Astrocyte (in vitro differentiated cells and primary cell): ENCODE results near the gene PCBP3. TPM values are rescaled to one million over a fixed set of nuclear protein-coding genes. Genes with fewer than 3 reads are reported as not detected.

Experiments used
- DNase-seq: peaks from one replicate; pipeline ENCODE4 v3.0.0-alpha.2; 2010; ENCODE audit warnings: low read depth
- FAIRE-seq: peaks from 2 replicates; lab custom pipeline; 2011; peaks lifted over from hg19 to GRCh38; lab: Jason Lieb, UNC
- H2AFZ ChIP-seq: 2 replicates; pipeline ENCODE4 v1.6.0; 2012; ENCODE audit warnings: low read depth, low read length, inconsistent platforms
- H3K27ac ChIP-seq: 2 replicates; pipeline ENCODE4 v1.5.1; 2011; ENCODE audit warnings: low read depth, low read length, inconsistent platforms
- H3K27me3 ChIP-seq: 2 replicates; pipeline ENCODE4 v1.6.0; 2011; ENCODE audit warnings: low read length, inconsistent platforms; ENCODE audit not compliant: insufficient read depth
- H3K36me3 ChIP-seq: 2 replicates; pipeline ENCODE4 v1.5.1; 2011; ENCODE audit warnings: low read length, inconsistent platforms; ENCODE audit not compliant: insufficient read depth
- H3K4me1 ChIP-seq: 2 replicates; pipeline ENCODE4 v1.5.1; 2011; ENCODE audit warnings: low read length, inconsistent platforms; ENCODE audit not compliant: insufficient read depth
- H3K4me2 ChIP-seq: 2 replicates; pipeline ENCODE4 v1.6.0; 2012; ENCODE audit warnings: low read length, inconsistent platforms
- H3K4me3 ChIP-seq: 2 replicates; pipeline ENCODE4 v1.5.1; 2011; ENCODE audit warnings: low read depth, mild to moderate bottlenecking, low read length, inconsistent platforms; ENCODE audit not compliant: insufficient read depth
- H3K79me2 ChIP-seq: 2 replicates; pipeline ENCODE4 v1.6.0; 2012; ENCODE audit warnings: mild to moderate bottlenecking, low read length, inconsistent platforms; ENCODE audit not compliant: insufficient read depth
- H3K9ac ChIP-seq: 2 replicates; pipeline ENCODE4 v1.6.0; 2012; ENCODE audit warnings: mild to moderate bottlenecking, low read length, inconsistent platforms
- H3K9me3 ChIP-seq: 2 replicates; pipeline ENCODE4 v1.5.1; 2012; ENCODE audit warnings: low read depth, mild to moderate bottlenecking, low read length, inconsistent platforms; ENCODE audit not compliant: insufficient read depth
- H4K20me1 ChIP-seq: 2 replicates; pipeline ENCODE4 v1.6.0; 2012; ENCODE audit warnings: low read length, inconsistent platforms; ENCODE audit not compliant: insufficient read depth
- H3K27ac Mint-ChIP-seq: one replicate; pipeline ENCODE4 v1.8.0; 2021; ENCODE audit warnings: mild to moderate bottlenecking, mixed read lengths; ENCODE audit not compliant: unreplicated experiment
- H3K27me3 Mint-ChIP-seq: one replicate; pipeline ENCODE4 v1.8.0; 2021; ENCODE audit warnings: low read depth, mixed read lengths; ENCODE audit not compliant: unreplicated experiment
- H3K36me3 Mint-ChIP-seq: one replicate; pipeline ENCODE4 v1.8.0; 2021; ENCODE audit warnings: low read depth, mixed read lengths; ENCODE audit not compliant: unreplicated experiment
- H3K4me1 Mint-ChIP-seq: one replicate; pipeline ENCODE4 v1.8.0; 2021; ENCODE audit warnings: low read depth, mixed read lengths; ENCODE audit not compliant: unreplicated experiment
- H3K4me3 Mint-ChIP-seq: one replicate; pipeline ENCODE4 v1.8.0; 2021; ENCODE audit warnings: mild to moderate bottlenecking, moderate library complexity, mixed read lengths; ENCODE audit not compliant: unreplicated experiment
- H3K9me3 Mint-ChIP-seq: one replicate; pipeline ENCODE4 v1.8.0; 2021; ENCODE audit warnings: mild to moderate bottlenecking, mixed read lengths; ENCODE audit not compliant: unreplicated experiment
- CTCF ChIP-seq: IDR thresholded peaks from 2 replicates; pipeline ENCODE4 v1.5.1; 2011; ENCODE audit warnings: low read depth, mild to moderate bottlenecking, inconsistent platforms, low read length, moderate library complexity; ENCODE audit not compliant: insufficient read depth
- EZH2 ChIP-seq: IDR thresholded peaks from 2 replicates; pipeline ENCODE4 v1.6.1; 2012; ENCODE audit warnings: mild to moderate bottlenecking, low read length, inconsistent platforms; ENCODE audit not compliant: insufficient read depth
- total RNA-seq: library from RNA; stranded (reverse); gene quantifications from 2 replicates; pipeline ENCODE4 v1.2.1, GENCODE V29; 2021

The PCBP3 gene
- total RNA-seq, 1 donor from 2014 or later, result 1.8 TPM

GRCh38 chr21:45780647-45781046, 137.1 kb downstream of the PCBP3 start:
- H3K36me3 Mint-ChIP-seq, result no peaks in the 10 kb centered on the region
- no peaks in the 10 kb centered on the region for H3K4me1 Mint-ChIP-seq
- Histone ChIP-seq H2AFZ (no peak overlapping the region), H3K4me2 (no peak overlapping the region), H3K9ac (no peak overlapping the region), H3K79me2 (no peaks in the 10 kb centered on the region), H4K20me1 (no peaks in the 10 kb centered on the region), H3K9me3 (no peaks in the 10 kb centered on the region), H3K4me3 (no peak overlapping the region), H3K4me1 (no peaks in the 10 kb centered on the region), H3K36me3 (no peaks in the 10 kb centered on the region), H3K27me3 (no peaks in the 10 kb centered on the region), H3K27ac (no peak overlapping the region)
- DNase-seq, result no peak
- peaks cover 8% of the 10 kb centered on the region for H3K27me3 Mint-ChIP-seq
- H3K9me3 Mint-ChIP-seq, result peaks cover 18% of the 10 kb centered on the region
- TF ChIP-seq EZH2, result no peak
- TF ChIP-seq CTCF, result no peak
- no peak for FAIRE-seq
- no peak overlapping the region for H3K4me3 Mint-ChIP-seq
- H3K27ac Mint-ChIP-seq, result no peak overlapping the region

- no peaks in the 10 kb centered on the region for H3K4me1 ChIP-seq
- peaks cover 17% of the 10 kb centered on the region for H3K9me3 Mint-ChIP-seq
- no peak overlapping the region for H2AFZ ChIP-seq
- H4K20me1 ChIP-seq, result no peaks in the 10 kb centered on the region
- H3K36me3 Mint-ChIP-seq, result no peaks in the 10 kb centered on the region
- no peaks in the 10 kb centered on the region for H3K36me3 ChIP-seq
- no peaks in the 10 kb centered on the region for H3K4me1 Mint-ChIP-seq
- no peak overlapping the region for H3K27ac Mint-ChIP-seq
- H3K4me3 ChIP-seq, result no peak overlapping the region
- no peak overlapping the region for H3K4me2 ChIP-seq
- no peak for DNase-seq
- H3K9me3 ChIP-seq, result no peaks in the 10 kb centered on the region
- H3K9ac ChIP-seq, result no peak overlapping the region
- TF ChIP-seq CTCF, result no peak
- no peak for TF ChIP-seq EZH2
- H3K27me3 Mint-ChIP-seq, result peaks cover 5% of the 10 kb centered on the region
- H3K27me3 ChIP-seq, result no peaks in the 10 kb centered on the region
- FAIRE-seq, result no peak
- H3K27ac ChIP-seq, result no peak overlapping the region
- H3K79me2 ChIP-seq, result no peaks in the 10 kb centered on the region
- H3K4me3 Mint-ChIP-seq, result no peak overlapping the region
Observed at GRCh38 chr21:45781741-45782140, 138.2 kb downstream of the PCBP3 start.

- H3K79me2 ChIP-seq, result no peaks in the 10 kb centered on the region
- peaks cover 32% of the 10 kb centered on the region for H3K27me3 Mint-ChIP-seq
- H3K27me3 ChIP-seq, result no peaks in the 10 kb centered on the region
- FAIRE-seq, result no peak
- H3K27ac Mint-ChIP-seq, result no peak overlapping the region
- H2AFZ ChIP-seq, result no peak overlapping the region
- no peaks in the 10 kb centered on the region for H3K36me3 ChIP-seq
- no peak for DNase-seq
- TF ChIP-seq EZH2, result no peak
- TF ChIP-seq CTCF, result no peak
- peaks cover 6% of the 10 kb centered on the region for H3K36me3 Mint-ChIP-seq
- H3K4me3 ChIP-seq, result no peak overlapping the region
- no peaks in the 10 kb centered on the region for H3K9me3 Mint-ChIP-seq
- H4K20me1 ChIP-seq, result peaks cover 15% of the 10 kb centered on the region
- H3K4me2 ChIP-seq, result no peak overlapping the region
- no peak overlapping the region for H3K27ac ChIP-seq
- no peak overlapping the region for H3K9ac ChIP-seq
- no peaks in the 10 kb centered on the region for H3K9me3 ChIP-seq
- no peak overlapping the region for H3K4me3 Mint-ChIP-seq
- peaks cover 9% of the 10 kb centered on the region for H3K4me1 ChIP-seq
- peaks cover 6% of the 10 kb centered on the region for H3K4me1 Mint-ChIP-seq
Observed at GRCh38 chr21:45786660-45787059, 143.1 kb downstream of the PCBP3 start.
